ENCODE data around the gene UBR3.
A peak's percentile ranks its signal among the peaks of the same experiment; 100 is the strongest.
"Not testable (repeated sequence)": the region's sequence is repeated elsewhere in the genome, so short reads cannot be mapped to it uniquely, and the experiment has no call there.

The UBR3 gene

GRCh38 chr2:170121689-170122088 is 294.4 kb downstream of the UBR3 start:
- no peaks in the 10 kb centered on the region for H3K4me1 ChIP-seq (ENCODE audit: control insufficient read depth, insufficient read depth, low read length)
- no peak overlapping the region for H3K4me3 ChIP-seq (ENCODE audit: low read length)
- no peaks in the 10 kb centered on the region for H3K9me3 ChIP-seq (ENCODE audit: control insufficient read depth, low read length)
- no peak for DNase-seq (ENCODE audit: low read depth)
- no peaks in the 10 kb centered on the region for H3K27me3 ChIP-seq (replicated peaks; ENCODE audit: control insufficient read depth, insufficient read depth, low read length)
- H3K9ac ChIP-seq (ENCODE audit: low read length): no peak overlapping the region
- no peaks in the 10 kb centered on the region for H3K36me3 ChIP-seq (ENCODE audit: control insufficient read depth, insufficient read depth, low read length, severe bottlenecking)

GRCh38 chr2:170122883-170123547 is 295.8 kb downstream of the UBR3 start:
- no peaks in the 10 kb centered on the region for H3K36me3 ChIP-seq (ENCODE audit: control insufficient read depth, insufficient read depth, low read length, severe bottlenecking)
- H3K9me3 ChIP-seq (ENCODE audit: control insufficient read depth, low read length): no peaks in the 10 kb centered on the region
- no peak overlapping the region for H3K9ac ChIP-seq (ENCODE audit: low read length)
- no peaks in the 10 kb centered on the region for H3K27me3 ChIP-seq (replicated peaks; ENCODE audit: control insufficient read depth, insufficient read depth, low read length)
- no peak overlapping the region for H3K4me3 ChIP-seq (ENCODE audit: low read length)
- H3K4me1 ChIP-seq (ENCODE audit: control insufficient read depth, insufficient read depth, low read length): no peaks in the 10 kb centered on the region
- DNase-seq (ENCODE audit: low read depth): peak; percentile 35

GRCh38 chr2:170123593-170123992 is 296.3 kb downstream of the UBR3 start:
- no peak for DNase-seq (ENCODE audit: low read depth)
- Histone ChIP-seq H3K36me3 (ENCODE audit: control insufficient read depth, insufficient read depth, low read length, severe bottlenecking) (no peaks in the 10 kb centered on the region), H3K9ac (ENCODE audit: low read length) (no peak overlapping the region), H3K4me3 (ENCODE audit: low read length) (no peak overlapping the region), H3K4me1 (ENCODE audit: control insufficient read depth, insufficient read depth, low read length) (no peaks in the 10 kb centered on the region), H3K9me3 (ENCODE audit: control insufficient read depth, low read length) (no peaks in the 10 kb centered on the region), H3K27me3 (replicated peaks; ENCODE audit: control insufficient read depth, insufficient read depth, low read length) (no peaks in the 10 kb centered on the region)

GRCh38 chr2:170126138-170126728 is 299.0 kb downstream of the UBR3 start:
- not testable (repeated sequence) for H3K4me1 ChIP-seq (ENCODE audit: control insufficient read depth, insufficient read depth, low read length); H3K36me3 ChIP-seq (ENCODE audit: control insufficient read depth, insufficient read depth, low read length, severe bottlenecking); H3K9ac ChIP-seq (ENCODE audit: low read length); DNase-seq (ENCODE audit: low read depth); H3K27me3 ChIP-seq (replicated peaks; ENCODE audit: control insufficient read depth, insufficient read depth, low read length); H3K9me3 ChIP-seq (ENCODE audit: control insufficient read depth, low read length); H3K4me3 ChIP-seq (ENCODE audit: low read length)

Data from adipocyte (in vitro differentiated cells).